Esophagus (tissue), 2 donors: Measurements from ENCODE around the gene ATRN. TPM values are rescaled to one million over a fixed set of nuclear protein-coding genes. Genes with fewer than 3 reads are reported as not detected.
"Not testable (repeated sequence)": the region's sequence is repeated elsewhere in the genome, so short reads cannot be mapped to it uniquely, and the experiment has no call there.

Experiments used
- H3K27ac ChIP-seq, 2 donors: one replicate each; pipeline ENCODE4 v1.5.1; 2013; ENCODE audit warnings: low read depth in 2 of 2, mild to moderate bottlenecking in 2 of 2, inconsistent platforms in 1 of 2, low read length in 1 of 2, moderate library complexity in 1 of 2
- H3K27me3 ChIP-seq, 2 donors: one replicate each; pipeline ENCODE4 v1.6.1; 2013; ENCODE audit warnings: low read length in 2 of 2, control low read depth in 1 of 2, mild to moderate bottlenecking in 1 of 2; ENCODE audit not compliant: insufficient read depth in 2 of 2, control insufficient read depth in 1 of 2
- H3K36me3 ChIP-seq, 2 donors: one replicate each; pipeline ENCODE4 v1.6.1; 2013; ENCODE audit warnings: low read length in 1 of 2; ENCODE audit not compliant: control insufficient read depth in 2 of 2, insufficient read depth in 2 of 2
- H3K4me1 ChIP-seq, 2 donors: one replicate each; pipeline ENCODE4 v1.6.1; 2013; ENCODE audit warnings: low read length in 1 of 2; ENCODE audit not compliant: control insufficient read depth in 2 of 2, insufficient read depth in 2 of 2
- H3K4me3 ChIP-seq, 2 donors: one replicate each; pipeline ENCODE4 v1.5.1; 2013; ENCODE audit warnings: low read length in 2 of 2, mild to moderate bottlenecking in 2 of 2, low read depth in 1 of 2, moderate library complexity in 1 of 2
- H3K9me3 ChIP-seq, 2 donors: one replicate each; pipeline ENCODE4 v1.6.1; 2013; ENCODE audit warnings: mild to moderate bottlenecking in 2 of 2, low read depth in 1 of 2, low read length in 1 of 2, moderate library complexity in 1 of 2; ENCODE audit not compliant: control insufficient read depth in 2 of 2, insufficient read depth in 1 of 2
- WGBS, 2 donors: extraction: QIAGEN DNeasy Blood & Tissue Kit; methylation state at CpG; one replicate each; pipeline ENCODE4 v1.1.7; 2013; 5-methylcytosine and 5-hydroxymethylcytosine counted together
- polyA plus RNA-seq, 2 donors: library from polyadenylated mRNA; stranded (reverse); fragments of 200-250 nt; gene quantifications; one replicate each; pipeline ENCODE4 v1.2.3, GENCODE V29; 2013
- donor health status: healthy with polysubstance abuse.
- donor health status: Bipolar disorder and iron deficiency.

The ATRN gene
- polyA plus RNA-seq, 2 donors = 2.4 to 5.1 TPM

- Histone ChIP-seq H3K4me3 (no peak overlapping the region), H3K27me3 (no peaks in the 10 kb centered on the region), H3K9me3 (no peaks in the 10 kb centered on the region), H3K36me3 (no peaks in the 10 kb centered on the region), H3K27ac (no peak overlapping the region), H3K4me1 (no peaks in the 10 kb centered on the region)
- 82 to 84% methylated on average over 11 of the region's 11 CpGs for WGBS, 2 donors
Measured at GRCh38 chr20:3461911-3462677, 8.7 kb upstream of the ATRN start.

- no peaks in the 10 kb centered on the region for H3K27me3 ChIP-seq
- no peak overlapping the region for H3K27ac ChIP-seq
- 84 to 87% methylated on average over 4 of the region's 4 CpGs for WGBS, 2 donors
- no peak overlapping the region for H3K4me3 ChIP-seq
- H3K4me1 ChIP-seq = no peaks in the 10 kb centered on the region
- H3K36me3 ChIP-seq = no peaks in the 10 kb centered on the region
- H3K9me3 ChIP-seq = no peaks in the 10 kb centered on the region
Measured at GRCh38 chr20:3464166-3464565, 6.7 kb upstream of the ATRN start.

DNA sequence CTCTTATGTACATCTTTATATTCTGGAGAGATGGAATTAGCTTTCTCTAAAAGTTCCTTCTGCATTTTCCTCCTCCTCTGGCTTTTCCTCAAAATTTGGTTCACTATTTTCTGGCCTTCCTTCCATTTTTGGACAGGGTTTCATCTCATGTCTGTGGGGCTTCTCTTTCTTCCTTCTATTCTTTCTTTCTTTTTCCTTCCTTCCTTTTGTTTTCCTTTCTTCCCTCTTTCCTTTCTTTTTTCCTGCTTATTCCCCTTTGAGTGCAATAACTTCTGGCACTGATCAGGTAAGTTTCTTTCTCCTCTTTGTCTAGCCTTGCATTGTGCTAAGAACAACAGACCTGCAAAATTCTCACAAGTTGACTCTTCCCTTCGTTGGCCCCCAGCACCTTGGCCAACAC, 5.5 kb upstream of the ATRN start:
- Histone ChIP-seq H3K9me3 (no peaks in the 10 kb centered on the region), H3K27me3 (no peaks in the 10 kb centered on the region), H3K27ac (no peak overlapping the region), H3K36me3 (no peaks in the 10 kb centered on the region), H3K4me3 (no peak overlapping the region), H3K4me1 (no peaks in the 10 kb centered on the region)
- 21 to 24% methylated on average over 1 of the region's 1 CpG for WGBS, 2 donors

DNA sequence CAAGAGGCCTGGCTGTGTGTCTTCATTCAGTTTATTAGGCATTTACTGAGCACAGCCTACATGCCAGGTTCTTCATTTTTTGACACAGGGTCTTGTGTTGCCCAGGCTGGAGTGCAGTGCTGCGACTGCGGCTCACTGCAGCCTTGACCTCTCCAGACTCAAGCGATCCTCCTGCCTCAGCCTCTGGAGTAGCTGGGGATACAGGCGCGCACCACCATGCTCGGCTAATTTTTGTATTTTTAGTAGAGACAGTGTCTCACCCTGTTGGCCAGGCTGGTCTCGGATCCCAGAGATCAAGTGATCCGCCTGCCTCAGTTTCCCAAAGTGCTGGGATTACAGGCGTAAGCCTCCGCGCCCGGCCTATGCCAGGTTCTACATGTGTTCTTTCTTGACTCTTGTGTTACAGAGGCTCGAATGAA, 601 bp upstream of the ATRN start:
- H3K4me1 ChIP-seq = peaks cover 2 to 4% of the 10 kb centered on the region in 2 donors
- peak overlapping the region; percentile 79 to 81 for H3K27ac ChIP-seq
- no peaks in the 10 kb centered on the region for H3K9me3 ChIP-seq
- 42 to 49% methylated on average over 13 of the region's 13 CpGs for WGBS, 2 donors
- H3K4me3 ChIP-seq = peak overlapping the region; percentile 78 to 99
- H3K36me3 ChIP-seq = no peaks in the 10 kb centered on the region
- no peaks in the 10 kb centered on the region for H3K27me3 ChIP-seq

DNA sequence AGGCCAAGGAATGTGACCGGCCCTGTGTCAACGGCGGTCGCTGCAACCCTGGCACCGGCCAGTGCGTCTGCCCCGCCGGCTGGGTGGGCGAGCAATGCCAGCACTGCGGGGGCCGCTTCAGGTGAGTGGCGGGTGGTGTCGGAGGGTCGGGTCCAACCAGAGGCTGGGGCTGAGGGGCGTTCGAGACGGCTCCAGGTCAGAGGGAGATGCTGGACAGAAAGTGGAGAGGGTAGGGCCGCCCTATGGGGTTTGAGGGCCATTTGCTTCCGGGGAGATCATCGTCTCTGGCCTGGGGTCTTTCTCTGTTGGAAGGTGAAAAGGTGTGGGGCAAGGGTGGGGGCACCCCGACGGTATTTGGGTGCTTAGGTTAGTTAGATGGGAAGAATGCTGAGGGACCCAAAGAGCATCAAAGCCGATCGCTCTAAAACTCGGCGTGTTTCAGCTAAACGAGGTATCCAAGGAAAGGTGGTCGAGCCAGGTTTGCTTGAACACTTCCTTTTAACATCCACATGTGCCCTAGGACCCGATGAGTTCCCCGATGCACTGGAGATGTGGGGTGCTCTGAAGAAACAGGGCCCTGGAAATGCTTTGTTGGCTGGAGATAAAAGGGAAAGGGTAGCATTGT, 691 bp downstream of the ATRN start:
- Histone ChIP-seq H3K9me3 (no peaks in the 10 kb centered on the region), H3K27ac (peak overlapping the region; percentile 77 to 81), H3K27me3 (no peaks in the 10 kb centered on the region), H3K36me3 (no peaks in the 10 kb centered on the region), H3K4me1 (peaks cover 2 to 4% of the 10 kb centered on the region in 2 donors), H3K4me3 (peak overlapping the region; percentile 78 to 99)
- 1% methylated on average over 30 of the region's 30 CpGs for WGBS, 2 donors

DNA sequence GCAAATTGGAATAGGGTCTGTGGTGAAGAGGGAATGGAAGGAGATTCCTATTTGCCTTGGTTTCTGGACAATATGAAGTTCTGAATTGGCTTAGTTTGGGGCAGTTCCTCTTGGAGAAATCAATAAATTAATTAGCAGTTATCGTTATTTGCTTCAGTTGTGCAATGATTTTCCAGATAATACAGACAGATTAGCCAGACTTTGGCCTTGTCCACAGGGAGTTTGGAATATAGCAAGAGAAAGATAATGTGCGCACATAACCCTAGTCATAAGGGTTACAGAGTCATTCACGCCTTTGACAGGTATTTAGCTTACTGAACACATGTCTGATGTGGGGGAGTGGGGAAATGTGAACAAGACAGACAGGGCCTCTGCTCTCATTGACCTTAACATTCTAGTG, 1.3 kb downstream of the ATRN start:
- H3K36me3 ChIP-seq = no peaks in the 10 kb centered on the region
- 52 to 69% methylated on average over 3 of the region's 3 CpGs for WGBS, 2 donors
- H3K4me3 ChIP-seq = peak overlapping the region; percentile 78 to 99
- H3K27me3 ChIP-seq = no peaks in the 10 kb centered on the region
- no peaks in the 10 kb centered on the region for H3K9me3 ChIP-seq
- peaks cover 2 to 4% of the 10 kb centered on the region in 2 donors for H3K4me1 ChIP-seq
- no peak overlapping the region for H3K27ac ChIP-seq

GRCh38 chr20:3473324-3473723, 2.5 kb downstream of the ATRN start:
- no peaks in the 10 kb centered on the region for H3K9me3 ChIP-seq
- peaks cover 2 to 4% of the 10 kb centered on the region in 2 donors for H3K4me1 ChIP-seq
- no peaks in the 10 kb centered on the region for H3K27me3 ChIP-seq
- no peaks in the 10 kb centered on the region for H3K36me3 ChIP-seq
- 82 to 92% methylated on average over 6 of the region's 6 CpGs for WGBS, 2 donors
- H3K4me3 ChIP-seq = no peak overlapping the region
- no peak overlapping the region for H3K27ac ChIP-seq

- H3K36me3 ChIP-seq = no peaks in the 10 kb centered on the region
- H3K9me3 ChIP-seq = no peaks in the 10 kb centered on the region
- WGBS, 2 donors = 67 to 93% methylated on average over 1 of the region's 1 CpG
- H3K27ac ChIP-seq = no peak overlapping the region
- H3K4me1 ChIP-seq = peaks cover 2 to 4% of the 10 kb centered on the region in 2 donors
- no peaks in the 10 kb centered on the region for H3K27me3 ChIP-seq
- H3K4me3 ChIP-seq = no peak overlapping the region
Measured at GRCh38 chr20:3473944-3474343, 3.1 kb downstream of the ATRN start.

DNA sequence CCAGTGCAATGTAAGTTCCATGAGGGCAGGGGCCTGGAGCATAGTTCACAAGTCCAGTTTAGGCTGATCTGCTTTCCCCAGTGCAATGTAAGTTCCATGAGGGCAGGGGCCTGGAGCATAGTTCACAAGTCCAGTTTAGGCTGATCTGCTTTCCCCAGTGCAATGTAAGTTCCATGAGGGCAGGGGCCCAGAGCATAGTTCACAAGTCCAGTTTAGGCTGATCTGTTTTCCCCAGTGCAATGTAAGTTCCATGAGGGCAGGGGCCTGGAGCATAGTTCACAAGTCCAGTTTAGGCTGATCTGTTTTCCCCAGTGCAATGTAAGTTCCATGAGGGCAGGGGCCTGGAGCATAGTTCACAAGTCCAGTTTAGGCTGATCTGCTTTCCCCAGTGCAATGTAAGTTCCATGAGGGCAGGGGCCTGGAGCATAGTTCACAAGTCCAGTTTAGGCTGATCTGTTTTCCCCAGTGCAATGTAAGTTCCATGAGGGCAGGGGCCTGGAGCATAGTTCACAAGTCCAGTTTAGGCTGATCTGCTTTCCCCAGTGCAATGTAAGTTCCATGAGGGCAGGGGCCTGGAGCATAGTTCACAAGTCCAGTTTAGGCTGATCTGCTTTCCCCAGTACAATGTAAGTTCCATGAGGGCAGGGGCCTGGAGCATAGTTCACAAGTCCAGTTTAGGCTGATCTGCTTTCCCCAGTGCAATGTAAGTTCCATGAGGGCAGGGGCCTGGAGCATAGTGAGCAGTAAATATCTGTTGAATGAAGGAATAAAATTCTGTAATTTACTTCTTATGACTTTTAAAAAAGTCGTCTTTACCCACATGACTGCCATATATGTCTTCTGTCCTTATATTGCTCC, 6.4 kb downstream of the ATRN start:
- H3K36me3 ChIP-seq, H3K9me3 ChIP-seq, H3K4me1 ChIP-seq, H3K27ac ChIP-seq, H3K4me3 ChIP-seq, H3K27me3 ChIP-seq: not testable (repeated sequence)
- 94 to 98% methylated on average over 1 of the region's 1 CpG for WGBS, 2 donors
